Caco-2 (cell line): ENCODE data around the gene TNS1. TPM values are rescaled to one million over a fixed set of nuclear protein-coding genes. Genes with fewer than 3 reads are reported as not detected.

Experiments used
- BruUV-seq: library from RNA; stranded (reverse); fragments of 400-500 nt; replicated peaks from 2 replicates; lab custom pipeline; 2021; lab: Mats Ljungman, UMichigan
- CTCF ChIA-PET: fragments of 300-600 bp; sonication (Branson Sonifier 250); formaldehyde crosslinking; loops from one replicate; lab custom pipeline; 2022; ENCODE audit warnings: antibody characterized with exemption; lab: Charles Lee
- POLR2A ChIA-PET: fragments of 300-600 bp; sonication (Branson Sonifier 250); formaldehyde crosslinking; loops from one replicate; lab custom pipeline; 2022; ENCODE audit warnings: antibody characterized with exemption; lab: Charles Lee
- DNase-seq, 2 experiments: peaks; one replicate each; pipeline versions ENCODE4 v3.0.0 to v3.0.0-alpha.2; 2020 to 2022
- H3K27me3 ChIP-seq: replicated peaks from 2 replicates; pipeline ENCODE4 v1.6.0; 2011; ENCODE audit warnings: low read length; ENCODE audit not compliant: control insufficient read depth, insufficient read depth
- H3K36me3 ChIP-seq: 2 replicates; pipeline ENCODE4 v1.5.1; 2011; ENCODE audit warnings: low read length; ENCODE audit not compliant: control insufficient read depth, insufficient read depth
- H3K4me1 ChIP-seq: fragments of 250-450 bp; sonication (Bioruptor Pico); 2 replicates; pipeline ENCODE4 v1.5.1; 2020; ENCODE audit warnings: mild to moderate bottlenecking
- H3K4me3 ChIP-seq: 2 replicates; pipeline ENCODE4 v1.5.1; 2011; ENCODE audit warnings: low read depth, mild to moderate bottlenecking, control low read depth, low read length
- H3K9me3 ChIP-seq: fragments of 250-450 bp; sonication (Bioruptor Pico); 2 replicates; pipeline ENCODE4 v1.5.1; 2020; ENCODE audit warnings: mild to moderate bottlenecking, moderate library complexity
- H3K27ac Mint-ChIP-seq: one replicate; pipeline ENCODE4 v1.8.0; 2022; ENCODE audit warnings: mixed read lengths; ENCODE audit not compliant: unreplicated experiment
- H3K27me3 Mint-ChIP-seq: one replicate; pipeline ENCODE4 v1.8.0; 2022; ENCODE audit warnings: mixed read lengths; ENCODE audit not compliant: insufficient read depth, unreplicated experiment
- H3K36me3 Mint-ChIP-seq: one replicate; pipeline ENCODE4 v1.8.0; 2022; ENCODE audit warnings: mild to moderate bottlenecking, mixed read lengths; ENCODE audit not compliant: insufficient read depth, unreplicated experiment
- H3K4me1 Mint-ChIP-seq: one replicate; pipeline ENCODE4 v1.8.0; 2022; ENCODE audit warnings: low read depth, mixed read lengths; ENCODE audit not compliant: unreplicated experiment
- H3K4me3 Mint-ChIP-seq: one replicate; pipeline ENCODE4 v1.8.0; 2022; ENCODE audit warnings: mild to moderate bottlenecking, moderate library complexity, mixed read lengths; ENCODE audit not compliant: unreplicated experiment
- H3K9me3 Mint-ChIP-seq: one replicate; pipeline ENCODE4 v1.8.0; 2022; ENCODE audit warnings: mixed read lengths; ENCODE audit not compliant: unreplicated experiment
- CTCF ChIP-seq, 2 experiments: fragments of 200-600 bp in 1 of 2; IDR thresholded peaks; 1 replicate in 1 of 2; 2 replicates in 1 of 2; pipeline versions ENCODE4 v1.5.1 to v1.8.0; 2011 to 2022; ENCODE audit warnings: antibody characterized with exemption in 1 of 2, control low read depth in 1 of 2, inconsistent platforms in 1 of 2, low read depth in 1 of 2, low read length in 1 of 2, mild to moderate bottlenecking in 1 of 2, moderate library complexity in 1 of 2; ENCODE audit not compliant: insufficient read depth in 1 of 2, severe bottlenecking in 1 of 2, unreplicated experiment in 1 of 2
- intact Hi-C: fragments of 100-400 bp; cut with micrococcal nuclease; formaldehyde crosslinking; loops from one replicate; pipeline ENCODE4 v1.10.0; 2022; ENCODE audit not compliant: unreplicated experiment
- total RNA-seq: library from RNA; stranded (reverse); gene quantifications from 2 replicates; pipeline ENCODE4 v1.2.3, GENCODE V29; 2022

Gene TNS1
- total RNA-seq, 1 experiment from 2014 or later: 16.1 TPM

- H3K27ac Mint-ChIP-seq: peak overlapping the region; percentile 19
- intact Hi-C loops: loop anchor here (1.0 to 2.0 kb wide), 2 partner anchors 42 to 44 kb away; no protein-coding TSS in a partner anchor
- no peaks in the 10 kb centered on the region for H3K36me3 Mint-ChIP-seq
- no peaks in the 10 kb centered on the region for H3K9me3 Mint-ChIP-seq
- ChIA-PET POLR2A (no interaction called here), CTCF (interaction anchor here (0.7 to 2.6 kb wide), 9 partner anchors 12 to 182 kb away, joined by 3 to 20 read pairs (median 4); partner anchors contain the start of gene CXCR2)
- Histone ChIP-seq H3K4me3 (no peak overlapping the region), H3K4me1 (peaks cover 42% of the 10 kb centered on the region), H3K9me3 (no peaks in the 10 kb centered on the region), H3K27me3 (no peaks in the 10 kb centered on the region), H3K36me3 (no peaks in the 10 kb centered on the region)
- no TSS peak for BruUV-seq
- no peaks in the 10 kb centered on the region for H3K27me3 Mint-ChIP-seq
- DNase-seq: no peak
- no peak for TF ChIP-seq CTCF (IDR thresholded peaks at IDR 0.05; ENCODE audit: insufficient read depth in 1 of 2, low read depth in 1 of 2, low read length in 1 of 2, severe bottlenecking in 1 of 2, unreplicated experiment in 1 of 2)
- peaks cover 29% of the 10 kb centered on the region for H3K4me1 Mint-ChIP-seq
- peak overlapping the region; percentile 52 for H3K4me3 Mint-ChIP-seq
Measured at GRCh38 chr2:217944366-217944765, 58.4 kb downstream of the TNS1 start.

GRCh38 chr2:217943446-217944321 lies 59.1 kb downstream of the TNS1 start:
- peaks cover 27% of the 10 kb centered on the region for H3K4me1 Mint-ChIP-seq
- intact Hi-C loops: loop anchor here (1.0 to 2.0 kb wide), 2 partner anchors 41 to 45 kb away; no protein-coding TSS in a partner anchor
- no peaks in the 10 kb centered on the region for H3K36me3 Mint-ChIP-seq
- peak in 1 of 2 experiments; percentile 81 for TF ChIP-seq CTCF (IDR thresholded peaks at IDR 0.05; ENCODE audit: insufficient read depth in 1 of 2, low read depth in 1 of 2, low read length in 1 of 2, severe bottlenecking in 1 of 2, unreplicated experiment in 1 of 2)
- ChIA-PET CTCF (interaction anchor here (0.6 to 2.6 kb wide), 10 partner anchors 11 to 182 kb away, joined by 3 to 20 read pairs (median 4); partner anchors contain the start of gene CXCR2), POLR2A (no interaction called here)
- no peaks in the 10 kb centered on the region for H3K27me3 ChIP-seq
- H3K4me3 Mint-ChIP-seq: peak overlapping the region; percentile 52
- peaks cover 35% of the 10 kb centered on the region for H3K4me1 ChIP-seq
- no peaks in the 10 kb centered on the region for H3K9me3 Mint-ChIP-seq
- no peaks in the 10 kb centered on the region for H3K9me3 ChIP-seq
- H3K4me3 ChIP-seq: peak overlapping the region; percentile 48
- BruUV-seq: no TSS peak
- H3K36me3 ChIP-seq: no peaks in the 10 kb centered on the region
- no peak overlapping the region for H3K27ac Mint-ChIP-seq
- H3K27me3 Mint-ChIP-seq: no peaks in the 10 kb centered on the region
- DNase-seq: peak; percentile 88 to 89

- Histone ChIP-seq H3K4me3 (peak overlapping the region; percentile 48), H3K4me1 (peaks cover 28% of the 10 kb centered on the region)
Measured at GRCh38 chr2:217942731-217943335, 60.0 kb downstream of the TNS1 start.

More at GRCh38 chr2:217942731-217943335, 60.0 kb downstream of the TNS1 start:
- H3K4me1 Mint-ChIP-seq: peaks cover 27% of the 10 kb centered on the region
- no TSS peak for BruUV-seq
- no peak for TF ChIP-seq CTCF (IDR thresholded peaks at IDR 0.05; ENCODE audit: insufficient read depth in 1 of 2, low read depth in 1 of 2, low read length in 1 of 2, severe bottlenecking in 1 of 2, unreplicated experiment in 1 of 2)
- H3K4me3 Mint-ChIP-seq: peak overlapping the region; percentile 52
- Histone ChIP-seq H3K27me3 (no peaks in the 10 kb centered on the region), H3K9me3 (no peaks in the 10 kb centered on the region), H3K36me3 (no peaks in the 10 kb centered on the region)
- ChIA-PET POLR2A (no interaction called here), CTCF (interaction anchor here (1.4 to 2.6 kb wide), 5 partner anchors 10 to 57 kb away, joined by 4 to 20 read pairs (median 6); no protein-coding TSS in a partner anchor)
- intact Hi-C loops: no loop called here
- H3K27me3 Mint-ChIP-seq: no peaks in the 10 kb centered on the region
- no peak for DNase-seq
- H3K9me3 Mint-ChIP-seq: no peaks in the 10 kb centered on the region
- no peaks in the 10 kb centered on the region for H3K36me3 Mint-ChIP-seq
- no peak overlapping the region for H3K27ac Mint-ChIP-seq
